Cardiac ventricle fibroblast (primary cell): ENCODE results near the gene OSGIN1. TPM values are rescaled to one million over a fixed set of nuclear protein-coding genes. Genes with fewer than 3 reads are reported as not detected.

Source experiments
- total RNA-seq: library from RNA; depleted of rRNA; stranded (reverse); fragments of >200 nt; gene quantifications from 2 replicates; pipeline ENCODE4 v1.2.3, GENCODE V29; 2015

The OSGIN1 gene
- 10.2 and 10.7 TPM in 2 replicates for total RNA-seq

GRCh38 chr16:83952940-83953795, at the start of gene OSGIN1:
Gene OSGIN1 (plus strand): TSS chr16:83953240. CDS start chr16:83957672, 4,432 bp downstream.

GRCh38 chr16:83967838-83968305, 14.8 kb downstream of the OSGIN1 start, which contains the start of gene NECAB2:
Gene NECAB2 (plus strand): TSS chr16:83968244. CDS start chr16:83968649, 405 bp downstream.

Other genes starting within 250 kb of the OSGIN1 start
- gene HSBP1, start 145.3 kb upstream of the OSGIN1 start, total RNA-seq: 15.2 and 47.1 TPM in 2 replicates
- 3.0 and 3.2 TPM in 2 replicates for gene MLYCD, start 54.1 kb upstream of the OSGIN1 start, total RNA-seq
- gene NECAB2, start 15.0 kb downstream of the OSGIN1 start, total RNA-seq: not detected in 2 replicates
- not detected in 2 replicates for gene SLC38A8, start 89.6 kb downstream of the OSGIN1 start, total RNA-seq
- 80.7 and 81.0 TPM in 2 replicates for gene MBTPS1, start 163.7 kb downstream of the OSGIN1 start, total RNA-seq
- 8.2 and 9.0 TPM in 2 replicates for gene HSDL1, start 191.9 kb downstream of the OSGIN1 start, total RNA-seq
- gene DNAAF1, start 192.1 kb downstream of the OSGIN1 start, total RNA-seq: not detected in 2 replicates
- 11.4 and 14.3 TPM in 2 replicates for gene TAF1C, start 233.8 kb downstream of the OSGIN1 start, total RNA-seq
- gene ADAD2, start 237.9 kb downstream of the OSGIN1 start, total RNA-seq: not detected in 2 replicates